NCI-H128 (cell line): Measurements from ENCODE around the gene MYO1C.
"Not testable (repeated sequence)": the region's sequence is repeated elsewhere in the genome, so short reads cannot be mapped to it uniquely, and the experiment has no call there.

Experiments used
- DNase-seq: peaks from one replicate; lab custom pipeline; 2025; ENCODE audit not compliant: unreplicated experiment; lab: John Stamatoyannopoulos, UW

Gene MYO1C

GRCh38 chr17:1435326-1435725 lies 57.2 kb downstream of the MYO1C start:
- DNase-seq = no peak

- no peak for DNase-seq
Measured at GRCh38 chr17:1434150-1434549, 58.3 kb downstream of the MYO1C start.

- no peak for DNase-seq
Measured at GRCh38 chr17:1431631-1432104, 60.8 kb downstream of the MYO1C start.

- DNase-seq = no peak
Measured at GRCh38 chr17:1423456-1424135, 68.9 kb downstream of the MYO1C start.

- no peak for DNase-seq
Measured at GRCh38 chr17:1422885-1423284, 69.6 kb downstream of the MYO1C start.

- no peak for DNase-seq
Measured at GRCh38 chr17:1421470-1421869, 71.0 kb downstream of the MYO1C start.

GRCh38 chr17:1420981-1421380 lies 71.5 kb downstream of the MYO1C start:
- no peak for DNase-seq

GRCh38 chr17:1420163-1420562 lies 72.3 kb downstream of the MYO1C start:
- DNase-seq = no peak

GRCh38 chr17:1418476-1418875 lies 74.0 kb downstream of the MYO1C start:
- DNase-seq = not testable (repeated sequence)

GRCh38 chr17:1416414-1416813 lies 76.1 kb downstream of the MYO1C start:
- no peak for DNase-seq

- DNase-seq = no peak
Measured at GRCh38 chr17:1414634-1415033, 77.9 kb downstream of the MYO1C start.
